NCI-H1092 (cell line): Measurements from ENCODE around the gene MARCHF11.

Experiments
- DNase-seq: peaks from one replicate; lab custom pipeline; 2025; lab: John Stamatoyannopoulos, UW

Gene MARCHF11

GRCh38 chr5:16131878-16132277 is 47.7 kb downstream of the MARCHF11 start:
- no peak for DNase-seq

- DNase-seq, result no peak
Observed at GRCh38 chr5:16128944-16129343, 50.6 kb downstream of the MARCHF11 start.

GRCh38 chr5:16127865-16128544 is 51.6 kb downstream of the MARCHF11 start:
- no peak for DNase-seq

- DNase-seq, result no peak
Observed at GRCh38 chr5:16120579-16120978, 59.0 kb downstream of the MARCHF11 start.

GRCh38 chr5:16119790-16120189 is 59.8 kb downstream of the MARCHF11 start:
- no peak for DNase-seq

GRCh38 chr5:16115140-16115539 is 64.5 kb downstream of the MARCHF11 start:
- no peak for DNase-seq

- DNase-seq, result no peak
Observed at GRCh38 chr5:16108418-16108817, 71.2 kb downstream of the MARCHF11 start.

- no peak for DNase-seq
Observed at GRCh38 chr5:16104961-16105360, 74.6 kb downstream of the MARCHF11 start.

GRCh38 chr5:16095612-16096011 is 84.0 kb downstream of the MARCHF11 start:
- DNase-seq, result no peak

GRCh38 chr5:16090270-16090669 is 89.3 kb downstream of the MARCHF11 start:
- no peak for DNase-seq

- no peak for DNase-seq
Observed at GRCh38 chr5:16082982-16083381, 96.6 kb downstream of the MARCHF11 start.

GRCh38 chr5:16082053-16082452 is 97.5 kb downstream of the MARCHF11 start:
- DNase-seq, result no peak

- DNase-seq, result no peak
Observed at GRCh38 chr5:16081376-16081955, 98.1 kb downstream of the MARCHF11 start.

- DNase-seq, result no peak
Observed at GRCh38 chr5:16076657-16077056, 102.9 kb downstream of the MARCHF11 start.

- no peak for DNase-seq
Observed at GRCh38 chr5:16074358-16074757, 105.2 kb downstream of the MARCHF11 start.

GRCh38 chr5:16072616-16073015 is 107.0 kb downstream of the MARCHF11 start:
- no peak for DNase-seq

GRCh38 chr5:16067415-16067814 is 112.2 kb downstream of the MARCHF11 start:
- DNase-seq, result no peak

- DNase-seq, result no peak
Observed at GRCh38 chr5:16066810-16067209, 112.8 kb downstream of the MARCHF11 start.

- DNase-seq, result no peak
Observed at GRCh38 chr5:16066320-16066719, 113.3 kb downstream of the MARCHF11 start.

- DNase-seq, result no peak
Observed at GRCh38 chr5:16065831-16066230, 113.8 kb downstream of the MARCHF11 start.

GRCh38 chr5:16064135-16064893 is 115.3 kb downstream of the MARCHF11 start:
- DNase-seq, result no peak

- no peak for DNase-seq
Observed at GRCh38 chr5:16061163-16061562, 118.4 kb downstream of the MARCHF11 start.

GRCh38 chr5:16057277-16057676 is 122.3 kb downstream of the MARCHF11 start:
- no peak for DNase-seq
